Kidney (tissue), 14 donors: ENCODE results near the gene CEP85L. TPM values are rescaled to one million over a fixed set of nuclear protein-coding genes. Genes with fewer than 3 reads are reported as not detected.

Experiments
- DNase-seq, 5 donors: peaks; one replicate each; pipeline ENCODE4 v3.0.0-alpha.2; 2013 to 2020
- FAIRE-seq: peaks from 2 replicates; lab custom pipeline; 2012; peaks lifted over from hg19 to GRCh38; lab: Jason Lieb, UNC
- H3K27ac ChIP-seq, 2 donors: one replicate each; pipeline ENCODE4 v1.7.0; 2013; ENCODE audit warnings: low read depth in 2 of 2, low read length in 2 of 2, inconsistent platforms in 1 of 2
- H3K27me3 ChIP-seq: one replicate; pipeline ENCODE4 v1.7.1; 2013; ENCODE audit warnings: low read length, inconsistent platforms; ENCODE audit not compliant: control insufficient read depth, insufficient read depth
- H3K36me3 ChIP-seq, 3 donors: one replicate each; pipeline versions ENCODE4 v1.7.0 to v1.7.1; 2013; ENCODE audit warnings: low read length in 3 of 3, control low read depth in 1 of 3, inconsistent platforms in 1 of 3; ENCODE audit not compliant: insufficient read depth in 3 of 3, control insufficient read depth in 2 of 3
- H3K4me1 ChIP-seq, 3 donors: one replicate each; pipeline versions ENCODE4 v1.7.0 to v1.7.1; 2013; ENCODE audit warnings: low read length in 3 of 3, inconsistent platforms in 1 of 3, low read depth in 1 of 3; ENCODE audit not compliant: control insufficient read depth in 2 of 3, insufficient read depth in 2 of 3
- H3K4me3 ChIP-seq, 3 donors: one replicate each; pipeline versions ENCODE4 v1.7.0 to v1.8.1; 2013; ENCODE audit warnings: low read length in 3 of 3, control low read depth in 1 of 3, inconsistent platforms in 1 of 3
- H3K9ac ChIP-seq, 3 donors: one replicate each; pipeline versions ENCODE4 v1.7.0 to v1.7.1; 2013; ENCODE audit warnings: low read length in 3 of 3, control low read depth in 1 of 3, inconsistent platforms in 1 of 3
- H3K9me3 ChIP-seq, 3 donors: one replicate each; pipeline versions ENCODE4 v1.7.0 to v1.7.1; 2013; ENCODE audit warnings: low read length in 3 of 3, control low read depth in 1 of 3, inconsistent platforms in 1 of 3; ENCODE audit not compliant: control insufficient read depth in 2 of 3, insufficient read depth in 1 of 3
- CTCF ChIP-seq: IDR thresholded peaks from 3 replicates; pipeline ENCODE4 v1.5.1; 2012; ENCODE audit warnings: mild to moderate bottlenecking, moderate library complexity, borderline replicate concordance; ENCODE audit not compliant: insufficient read depth; ENCODE audit errors: extremely low read depth
- intact Hi-C: fragments of 100-400 bp; cut with DNase I; formaldehyde crosslinking; loops from one replicate; pipeline ENCODE4 v1.11.1; 2022
- polyA plus RNA-seq: library from polyadenylated mRNA; stranded (reverse); fragments of 350-450 nt; fragmentation: Illumina TruSeq; extraction: RNeasy Lipid Tissue Mini Kit (QIAGEN cat#74804); gene quantifications from one replicate; pipeline ENCODE4 v1.2.3, GENCODE V29; 2014; ENCODE audit warnings: low read depth, low replicate concordance; ENCODE audit not compliant: insufficient read depth
- total RNA-seq: library from RNA; stranded (reverse); fragmentation: NEBNext Ultra II Directional; extraction: Animal tissue kit (Norgen Biotek cat#: 25700); gene quantifications from one replicate; pipeline ENCODE4 v1.2.1, GENCODE V29; 2021
- donor health status: control.
- donor health status: control.
- donor health status: control.
- donor health status: control.
- donor health status: control.
- donor health status: DM: yes; HTN: yes; CAD: no.
- donor health status: Normal renal cell carcinoma (clear cell type).

The CEP85L gene
- total and polyA plus RNA-seq, 2 donors from 2014 or later = 0.84 to 12.9 TPM

DNA sequence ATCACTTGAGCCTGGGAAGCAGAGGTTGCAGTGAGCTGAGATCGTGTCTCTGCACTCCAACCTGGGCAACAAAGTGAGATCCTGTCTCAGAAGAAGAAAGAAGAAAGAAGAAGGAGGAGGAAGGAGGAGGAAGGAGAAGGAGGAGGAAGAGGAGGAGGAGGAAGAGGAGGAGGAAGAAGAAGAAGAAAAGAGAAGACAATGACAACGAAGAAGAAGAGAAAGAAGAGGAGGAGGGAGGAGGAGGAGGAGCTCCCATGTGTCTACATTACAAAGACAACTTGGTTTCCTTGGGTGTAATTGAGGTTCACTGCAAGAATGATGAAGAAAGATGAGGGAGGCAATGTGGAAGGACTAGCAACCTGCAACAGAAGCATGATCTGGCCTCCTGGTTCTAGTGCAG, 21.3 kb upstream of the CEP85L start:
- Histone ChIP-seq H3K36me3 (no peaks in the 10 kb centered on the region), H3K9ac (no peak overlapping the region), H3K4me1 (peaks cover 0 to 4% (median 2%) of the 10 kb centered on the region in 3 donors), H3K9me3 (no peaks in the 10 kb centered on the region), H3K27me3 (no peaks in the 10 kb centered on the region), H3K4me3 (no peak overlapping the region), H3K27ac (no peak overlapping the region)
- DNase-seq = no peak
- intact Hi-C loops = no loop called here
- no peak for TF ChIP-seq CTCF
- no peak for FAIRE-seq

GRCh38 chr6:118669561-118669960, 18.2 kb upstream of the CEP85L start:
- no peak for TF ChIP-seq CTCF
- peaks cover 0 to 4% (median 2%) of the 10 kb centered on the region in 3 donors for H3K4me1 ChIP-seq
- DNase-seq = peak in 1 of 5 donors; percentile 6
- H3K27me3 ChIP-seq = no peaks in the 10 kb centered on the region
- FAIRE-seq = no peak
- intact Hi-C loops = no loop called here
- no peaks in the 10 kb centered on the region for H3K36me3 ChIP-seq
- no peaks in the 10 kb centered on the region for H3K9me3 ChIP-seq
- H3K27ac ChIP-seq = no peak overlapping the region
- no peak overlapping the region for H3K4me3 ChIP-seq
- no peak overlapping the region for H3K9ac ChIP-seq

DNA sequence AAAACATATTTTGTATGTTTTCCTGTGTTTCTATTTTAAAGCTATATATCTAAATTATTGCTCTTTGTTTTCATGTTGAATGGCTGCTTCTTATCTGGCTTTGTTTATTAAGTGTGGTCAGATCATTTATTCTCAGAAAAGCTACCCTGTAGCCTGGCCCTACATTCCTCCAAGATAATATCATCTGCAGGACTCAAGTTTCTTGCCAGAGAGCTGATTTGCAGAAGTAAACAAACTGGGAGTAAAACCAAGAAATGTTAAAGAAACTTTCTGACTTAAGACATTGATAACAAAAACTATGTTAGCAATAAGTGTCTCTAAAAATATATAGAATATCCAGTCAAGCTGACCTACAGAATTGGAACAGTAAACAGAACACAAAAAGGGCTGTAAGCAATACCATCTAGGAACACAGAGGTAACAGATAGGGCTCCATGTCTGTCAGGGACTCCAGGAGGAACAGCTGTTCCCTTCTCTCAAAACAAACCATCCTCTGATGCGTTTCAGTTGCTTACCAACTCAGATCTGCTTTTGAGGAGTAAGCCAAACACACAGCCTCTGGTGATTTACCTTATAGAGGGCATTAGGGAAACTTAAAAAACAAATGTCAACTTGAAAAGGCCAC, 17.5 kb upstream of the CEP85L start:
- no peak overlapping the region for H3K9ac ChIP-seq
- no peaks in the 10 kb centered on the region for H3K9me3 ChIP-seq
- H3K4me1 ChIP-seq = peaks cover 0 to 4% (median 2%) of the 10 kb centered on the region in 3 donors
- H3K27me3 ChIP-seq = no peaks in the 10 kb centered on the region
- DNase-seq = peak in 3 of 5 donors; percentile 21 to 74 (median 69)
- no peak overlapping the region for H3K27ac ChIP-seq
- TF ChIP-seq CTCF = no peak
- H3K36me3 ChIP-seq = no peaks in the 10 kb centered on the region
- H3K4me3 ChIP-seq = no peak overlapping the region
- intact Hi-C loops = no loop called here
- no peak for FAIRE-seq
